Activated naive CD4-positive, alpha-beta T cell treated with anti-CD3 and anti-CD28 coated beads, Interleukin-2, amount 10 ng/mL, durations not matched to agents 7 days and 5 days (primary cell): Measurements from ENCODE around the gene PTPN3.
A peak's percentile ranks its signal among the peaks of the same experiment; 100 is the strongest.

Experiments
- CTCF ChIA-PET: fragments of 350-600 bp; sonication (Branson Sonifier 250); formaldehyde crosslinking; loops from one replicate; lab custom pipeline; 2021; ENCODE audit warnings: antibody characterized with exemption; lab: Charles Lee
- DNase-seq: peaks from one replicate; pipeline ENCODE4 v3.0.0-alpha.2; 2020
- H3K27ac Mint-ChIP-seq: one replicate; pipeline ENCODE4 v1.8.0; 2021; ENCODE audit warnings: mild to moderate bottlenecking, moderate library complexity, mixed read lengths
- H3K27me3 Mint-ChIP-seq: one replicate; pipeline ENCODE4 v1.8.0; 2021; ENCODE audit warnings: mild to moderate bottlenecking, mixed read lengths
- H3K36me3 Mint-ChIP-seq: one replicate; pipeline ENCODE4 v1.8.0; 2021; ENCODE audit warnings: mixed read lengths
- H3K4me1 Mint-ChIP-seq: one replicate; pipeline ENCODE4 v1.8.0; 2021; ENCODE audit warnings: mixed read lengths
- H3K4me3 Mint-ChIP-seq: one replicate; pipeline ENCODE4 v1.8.0; 2021; ENCODE audit warnings: mild to moderate bottlenecking, moderate library complexity, mixed read lengths
- H3K9me3 Mint-ChIP-seq: one replicate; pipeline ENCODE4 v1.8.0; 2021; ENCODE audit warnings: mixed read lengths

Gene PTPN3

GRCh38 chr9:109476642-109477257 lies 21.4 kb downstream of the PTPN3 start:
- Mint-ChIP-seq H3K9me3 (no peaks in the 10 kb centered on the region), H3K27ac (no peak overlapping the region), H3K27me3 (peaks cover 18% of the 10 kb centered on the region), H3K4me1 (no peaks in the 10 kb centered on the region), H3K4me3 (no peak overlapping the region), H3K36me3 (no peaks in the 10 kb centered on the region)
- CTCF ChIA-PET = interaction anchor here (0.8 to 2.5 kb wide), 2 partner anchors 36 kb away, joined by 3 to 10 read pairs; no protein-coding TSS in a partner anchor
- no peak for DNase-seq

- H3K4me3 Mint-ChIP-seq = no peak overlapping the region
- no peaks in the 10 kb centered on the region for H3K36me3 Mint-ChIP-seq
- no peaks in the 10 kb centered on the region for H3K4me1 Mint-ChIP-seq
- peaks cover 18% of the 10 kb centered on the region for H3K27me3 Mint-ChIP-seq
- no peaks in the 10 kb centered on the region for H3K9me3 Mint-ChIP-seq
- no peak for DNase-seq
- CTCF ChIA-PET = interaction anchor here (1.4 to 2.5 kb wide), 2 partner anchors 12 to 35 kb away, joined by 3 to 10 read pairs; no protein-coding TSS in a partner anchor
- H3K27ac Mint-ChIP-seq = no peak overlapping the region
Observed at GRCh38 chr9:109475526-109475925, 22.6 kb downstream of the PTPN3 start.

GRCh38 chr9:109474944-109475343 lies 23.2 kb downstream of the PTPN3 start:
- Mint-ChIP-seq H3K4me3 (no peak overlapping the region), H3K27ac (no peak overlapping the region), H3K36me3 (no peaks in the 10 kb centered on the region), H3K27me3 (peaks cover 18% of the 10 kb centered on the region), H3K9me3 (no peaks in the 10 kb centered on the region), H3K4me1 (no peaks in the 10 kb centered on the region)
- no peak for DNase-seq
- CTCF ChIA-PET = interaction anchor here (1.4 to 2.5 kb wide), 2 partner anchors 11 to 34 kb away, joined by 3 to 10 read pairs; no protein-coding TSS in a partner anchor

GRCh38 chr9:109474170-109474569 lies 23.9 kb downstream of the PTPN3 start:
- H3K4me3 Mint-ChIP-seq = no peak overlapping the region
- no peaks in the 10 kb centered on the region for H3K4me1 Mint-ChIP-seq
- H3K36me3 Mint-ChIP-seq = no peaks in the 10 kb centered on the region
- DNase-seq = no peak
- peaks cover 18% of the 10 kb centered on the region for H3K27me3 Mint-ChIP-seq
- CTCF ChIA-PET = interaction anchor here (1.9 to 2.5 kb wide), 2 partner anchors 34 to 37 kb away, joined by 4 to 10 read pairs; no protein-coding TSS in a partner anchor
- H3K27ac Mint-ChIP-seq = no peak overlapping the region
- no peaks in the 10 kb centered on the region for H3K9me3 Mint-ChIP-seq

GRCh38 chr9:109473329-109473728 lies 24.8 kb downstream of the PTPN3 start:
- no peak for DNase-seq
- H3K27ac Mint-ChIP-seq = no peak overlapping the region
- no peaks in the 10 kb centered on the region for H3K9me3 Mint-ChIP-seq
- CTCF ChIA-PET = interaction anchor here (0.9 to 1.9 kb wide), 2 partner anchors 36 to 45 kb away, joined by 3 to 4 read pairs; no protein-coding TSS in a partner anchor
- H3K4me3 Mint-ChIP-seq = no peak overlapping the region
- peaks cover 18% of the 10 kb centered on the region for H3K27me3 Mint-ChIP-seq
- no peaks in the 10 kb centered on the region for H3K4me1 Mint-ChIP-seq
- H3K36me3 Mint-ChIP-seq = no peaks in the 10 kb centered on the region

GRCh38 chr9:109471475-109472393 lies 26.4 kb downstream of the PTPN3 start:
- no peaks in the 10 kb centered on the region for H3K4me1 Mint-ChIP-seq
- CTCF ChIA-PET = no interaction called here
- no peaks in the 10 kb centered on the region for H3K9me3 Mint-ChIP-seq
- no peaks in the 10 kb centered on the region for H3K36me3 Mint-ChIP-seq
- H3K27me3 Mint-ChIP-seq = peaks cover 17% of the 10 kb centered on the region
- H3K27ac Mint-ChIP-seq = no peak overlapping the region
- DNase-seq = no peak
- no peak overlapping the region for H3K4me3 Mint-ChIP-seq

- CTCF ChIA-PET = interaction anchor here (0.6 to 7.8 kb wide), 33 partner anchors 8 to 586 kb away, joined by 3 to 189 read pairs (median 4); no protein-coding TSS in a partner anchor
- Mint-ChIP-seq H3K4me3 (no peak overlapping the region), H3K36me3 (no peaks in the 10 kb centered on the region), H3K27me3 (peaks cover 17% of the 10 kb centered on the region), H3K9me3 (no peaks in the 10 kb centered on the region), H3K27ac (no peak overlapping the region), H3K4me1 (no peaks in the 10 kb centered on the region)
- DNase-seq = peak; percentile 77
Observed at GRCh38 chr9:109469646-109470358, 28.3 kb downstream of the PTPN3 start.

GRCh38 chr9:109468927-109469326 lies 29.2 kb downstream of the PTPN3 start:
- DNase-seq = no peak
- Mint-ChIP-seq H3K36me3 (no peaks in the 10 kb centered on the region), H3K27me3 (peaks cover 12% of the 10 kb centered on the region), H3K4me1 (peaks cover 3% of the 10 kb centered on the region), H3K4me3 (no peak overlapping the region), H3K27ac (no peak overlapping the region), H3K9me3 (no peaks in the 10 kb centered on the region)
- CTCF ChIA-PET = interaction anchor here (0.7 to 7.8 kb wide), 20 partner anchors 8 to 228 kb away, joined by 3 to 189 read pairs (median 4); no protein-coding TSS in a partner anchor

- H3K27me3 Mint-ChIP-seq = peaks cover 9% of the 10 kb centered on the region
- CTCF ChIA-PET = interaction anchor here (0.6 to 7.8 kb wide), 8 partner anchors 10 to 676 kb away, joined by 3 to 189 read pairs (median 4); no protein-coding TSS in a partner anchor
- no peak for DNase-seq
- no peak overlapping the region for H3K27ac Mint-ChIP-seq
- no peaks in the 10 kb centered on the region for H3K9me3 Mint-ChIP-seq
- H3K4me3 Mint-ChIP-seq = no peak overlapping the region
- peaks cover 4% of the 10 kb centered on the region for H3K4me1 Mint-ChIP-seq
- no peaks in the 10 kb centered on the region for H3K36me3 Mint-ChIP-seq
Observed at GRCh38 chr9:109467936-109468335, 30.2 kb downstream of the PTPN3 start.

- peaks cover 16% of the 10 kb centered on the region for H3K27me3 Mint-ChIP-seq
- no peaks in the 10 kb centered on the region for H3K9me3 Mint-ChIP-seq
- peaks cover 4% of the 10 kb centered on the region for H3K4me1 Mint-ChIP-seq
- H3K4me3 Mint-ChIP-seq = no peak overlapping the region
- DNase-seq = no peak
- no peaks in the 10 kb centered on the region for H3K36me3 Mint-ChIP-seq
- CTCF ChIA-PET = interaction anchor here (1.1 to 7.8 kb wide), 7 partner anchors 9 to 677 kb away, joined by 3 to 189 read pairs (median 5); no protein-coding TSS in a partner anchor
- no peak overlapping the region for H3K27ac Mint-ChIP-seq
Observed at GRCh38 chr9:109466623-109467590, 31.2 kb downstream of the PTPN3 start.

GRCh38 chr9:109463924-109464625 lies 34.0 kb downstream of the PTPN3 start:
- no peak overlapping the region for H3K4me3 Mint-ChIP-seq
- CTCF ChIA-PET = interaction anchor here (1.3 to 7.8 kb wide), 3 partner anchors 11 to 22 kb away, joined by 3 to 189 read pairs (median 5); no protein-coding TSS in a partner anchor
- no peaks in the 10 kb centered on the region for H3K9me3 Mint-ChIP-seq
- H3K4me1 Mint-ChIP-seq = peaks cover 4% of the 10 kb centered on the region
- no peaks in the 10 kb centered on the region for H3K36me3 Mint-ChIP-seq
- no peak for DNase-seq
- peaks cover 16% of the 10 kb centered on the region for H3K27me3 Mint-ChIP-seq
- no peak overlapping the region for H3K27ac Mint-ChIP-seq

GRCh38 chr9:109460576-109460975 lies 37.5 kb downstream of the PTPN3 start:
- no peak overlapping the region for H3K4me3 Mint-ChIP-seq
- DNase-seq = no peak
- H3K4me1 Mint-ChIP-seq = peaks cover 4% of the 10 kb centered on the region
- CTCF ChIA-PET = interaction anchor here (1.4 to 2.2 kb wide), 4 partner anchors 9 to 56 kb away, joined by 3 to 14 read pairs (median 6); no protein-coding TSS in a partner anchor
- H3K27me3 Mint-ChIP-seq = peaks cover 31% of the 10 kb centered on the region
- no peaks in the 10 kb centered on the region for H3K36me3 Mint-ChIP-seq
- no peak overlapping the region for H3K27ac Mint-ChIP-seq
- H3K9me3 Mint-ChIP-seq = no peaks in the 10 kb centered on the region
